Stimulated activated CD4-positive, alpha-beta T cell treated with anti-CD3 and anti-CD28 coated beads, Interleukin-1b, Interleukin-23, amount 100 ng/mL, for 24 hours (primary cell): Measurements from ENCODE around the gene LCE1E.

Experiments
- DNase-seq, 4 experiments: peaks; one replicate each; pipeline ENCODE4 v3.0.0-alpha.2; 2020; ENCODE audit warnings: low read depth in 4 of 4, low spot score in 1 of 4

LCE1E gene

GRCh38 chr1:152777510-152778137, 8.4 kb upstream of the LCE1E start:
- no peak for DNase-seq

- no peak for DNase-seq
Measured at GRCh38 chr1:152783095-152783494, 3.0 kb upstream of the LCE1E start.

- no peak for DNase-seq
Measured at GRCh38 chr1:152795686-152796085, 9.6 kb downstream of the LCE1E start.

GRCh38 chr1:152796421-152796820, 10.4 kb downstream of the LCE1E start, which contains the start of gene LCE1D:
TSS of gene LCE1D (plus strand) at chr1:152796721. CDS start at chr1:152797795, 1,074 bp downstream.
- DNase-seq: no peak

GRCh38 chr1:152801333-152801732, 15.3 kb downstream of the LCE1E start:
- no peak for DNase-seq

- no peak for DNase-seq
Measured at GRCh38 chr1:152806576-152806975, 20.5 kb downstream of the LCE1E start, which contains the start of gene LCE1C. TSS of gene LCE1C (minus strand) at chr1:152806651. CDS start at chr1:152805478, 1,173 bp downstream.

- no peak for DNase-seq
Measured at GRCh38 chr1:152811050-152811449, 25.0 kb downstream of the LCE1E start.

- no peak for DNase-seq
Measured at GRCh38 chr1:152811671-152812070, 25.6 kb downstream of the LCE1E start, which contains the start of gene LCE1B. TSS of gene LCE1B (plus strand) at chr1:152811971. CDS start at chr1:152812447, 476 bp downstream.

GRCh38 chr1:152817309-152817708, 31.3 kb downstream of the LCE1E start:
- no peak for DNase-seq

GRCh38 chr1:152823294-152823693, 37.2 kb downstream of the LCE1E start:
- DNase-seq: no peak

GRCh38 chr1:152824964-152825363, 38.9 kb downstream of the LCE1E start:
- no peak for DNase-seq

- no peak for DNase-seq
Measured at GRCh38 chr1:152827173-152827572, 41.1 kb downstream of the LCE1E start, which contains the start of gene LCE1A. TSS of gene LCE1A (plus strand) at chr1:152827473. CDS start at chr1:152827473, 0 bp downstream.

- no peak for DNase-seq
Measured at GRCh38 chr1:152836870-152837269, 50.8 kb downstream of the LCE1E start.
